ACC112 (cell line): ENCODE results near the gene CELA3B.
"Not testable (repeated sequence)": the region's sequence is repeated elsewhere in the genome, so short reads cannot be mapped to it uniquely, and the experiment has no call there.

Experiments
- H2AFZ ChIP-seq: fragments of 200-600 bp; sonication (generic); one replicate; pipeline ENCODE4 v1.6.0; 2017; ENCODE audit warnings: antibody characterized with exemption, low read length; ENCODE audit not compliant: unreplicated experiment
- H3K27ac ChIP-seq: fragments of 200-600 bp; sonication (generic); 2 replicates; pipeline ENCODE4 v1.5.1; 2014; ENCODE audit warnings: low read depth, mild to moderate bottlenecking, antibody characterized with exemption, low read length, moderate library complexity
- H3K27me3 ChIP-seq: fragments of 200-600 bp; sonication (generic); 2 replicates; pipeline ENCODE4 v1.6.1; 2014; ENCODE audit warnings: mild to moderate bottlenecking, antibody characterized with exemption, low read length, moderate library complexity, mixed read lengths; ENCODE audit not compliant: insufficient read depth
- H3K36me3 ChIP-seq: fragments of 200-600 bp; sonication (generic); 2 replicates; pipeline ENCODE4 v1.6.1; 2016; ENCODE audit warnings: mild to moderate bottlenecking, antibody characterized with exemption, low read length, moderate library complexity, mixed read lengths; ENCODE audit not compliant: insufficient read depth
- H3K4me1 ChIP-seq: fragments of 200-600 bp; sonication (generic); one replicate; pipeline ENCODE4 v1.6.1; 2016; ENCODE audit warnings: low read length, mixed read lengths; ENCODE audit not compliant: insufficient read depth, unreplicated experiment, control insufficient read depth
- H3K4me3 ChIP-seq: fragments of 200-600 bp; sonication (generic); 2 replicates; pipeline ENCODE4 v1.5.1; 2014; ENCODE audit warnings: mild to moderate bottlenecking, low read depth, low read length
- H3K79me2 ChIP-seq: fragments of 200-600 bp; sonication (generic); one replicate; pipeline ENCODE4 v1.6.0; 2016; ENCODE audit warnings: low read length; ENCODE audit not compliant: control insufficient read depth, unreplicated experiment, insufficient read depth

Gene CELA3B

GRCh38 chr1:21963477-21964217 is 13.2 kb upstream of the CELA3B start:
- H2AFZ ChIP-seq = no peak overlapping the region
- H3K4me1 ChIP-seq = peaks cover 12% of the 10 kb centered on the region
- no peak overlapping the region for H3K4me3 ChIP-seq
- no peaks in the 10 kb centered on the region for H3K36me3 ChIP-seq
- no peaks in the 10 kb centered on the region for H3K79me2 ChIP-seq
- no peak overlapping the region for H3K27ac ChIP-seq
- no peaks in the 10 kb centered on the region for H3K27me3 ChIP-seq

GRCh38 chr1:21966247-21967000 is 10.4 kb upstream of the CELA3B start:
- H3K27me3 ChIP-seq = no peaks in the 10 kb centered on the region
- no peaks in the 10 kb centered on the region for H3K79me2 ChIP-seq
- no peak overlapping the region for H2AFZ ChIP-seq
- H3K36me3 ChIP-seq = no peaks in the 10 kb centered on the region
- H3K4me1 ChIP-seq = peaks cover 10% of the 10 kb centered on the region
- H3K4me3 ChIP-seq = no peak overlapping the region
- no peak overlapping the region for H3K27ac ChIP-seq

GRCh38 chr1:21967216-21967615 is 9.6 kb upstream of the CELA3B start:
- H3K27ac ChIP-seq, H3K27me3 ChIP-seq, H3K4me3 ChIP-seq, H2AFZ ChIP-seq, H3K4me1 ChIP-seq, H3K36me3 ChIP-seq, H3K79me2 ChIP-seq: not testable (repeated sequence)

GRCh38 chr1:21969066-21969465 is 7.8 kb upstream of the CELA3B start:
- not testable (repeated sequence) for H3K36me3 ChIP-seq

GRCh38 chr1:21970523-21970922 is 6.3 kb upstream of the CELA3B start:
- not testable (repeated sequence) for H3K4me1 ChIP-seq, H3K79me2 ChIP-seq, H3K27ac ChIP-seq

More at GRCh38 chr1:21969066-21969465, 7.8 kb upstream of the CELA3B start:
- not testable (repeated sequence) for H3K27me3 ChIP-seq, H3K4me3 ChIP-seq, H2AFZ ChIP-seq, H3K27ac ChIP-seq, H3K4me1 ChIP-seq, H3K79me2 ChIP-seq

GRCh38 chr1:21972973-21973441 is 3.8 kb upstream of the CELA3B start:
- not testable (repeated sequence) for H3K4me3 ChIP-seq, H3K4me1 ChIP-seq, H3K79me2 ChIP-seq, H3K27me3 ChIP-seq, H3K36me3 ChIP-seq, H3K27ac ChIP-seq, H2AFZ ChIP-seq

More at GRCh38 chr1:21970523-21970922, 6.3 kb upstream of the CELA3B start:
- H2AFZ ChIP-seq, H3K36me3 ChIP-seq, H3K4me3 ChIP-seq, H3K27me3 ChIP-seq: not testable (repeated sequence)

- H3K27me3 ChIP-seq, H3K27ac ChIP-seq, H3K79me2 ChIP-seq, H2AFZ ChIP-seq, H3K4me1 ChIP-seq, H3K4me3 ChIP-seq, H3K36me3 ChIP-seq: not testable (repeated sequence)
These were observed 2.9 kb upstream of the CELA3B start for GRCh38 chr1:21973948-21974347.

GRCh38 chr1:21974699-21975098 is 2.1 kb upstream of the CELA3B start:
- not testable (repeated sequence) for H3K4me3 ChIP-seq, H3K27me3 ChIP-seq, H3K4me1 ChIP-seq, H2AFZ ChIP-seq, H3K36me3 ChIP-seq, H3K27ac ChIP-seq, H3K79me2 ChIP-seq

GRCh38 chr1:21975296-21975695 is 1.5 kb upstream of the CELA3B start:
- not testable (repeated sequence) for H3K4me1 ChIP-seq, H3K36me3 ChIP-seq, H3K27ac ChIP-seq, H3K79me2 ChIP-seq, H3K27me3 ChIP-seq, H2AFZ ChIP-seq, H3K4me3 ChIP-seq

GRCh38 chr1:21978209-21978608 is 1.4 kb downstream of the CELA3B start:
- H3K36me3 ChIP-seq, H3K79me2 ChIP-seq, H3K4me1 ChIP-seq, H3K27ac ChIP-seq, H2AFZ ChIP-seq, H3K4me3 ChIP-seq, H3K27me3 ChIP-seq: not testable (repeated sequence)
